Smooth muscle cell of the brain vasculature (primary cell): ENCODE data around the gene DRAP1.
A peak's percentile ranks its signal among the peaks of the same experiment; 100 is the strongest.

Experiments used
- DNase-seq: peaks from one replicate; pipeline ENCODE4 v3.0.0-alpha.2; 2012; ENCODE audit warnings: low read depth, low spot score

DRAP1 gene, protein sequence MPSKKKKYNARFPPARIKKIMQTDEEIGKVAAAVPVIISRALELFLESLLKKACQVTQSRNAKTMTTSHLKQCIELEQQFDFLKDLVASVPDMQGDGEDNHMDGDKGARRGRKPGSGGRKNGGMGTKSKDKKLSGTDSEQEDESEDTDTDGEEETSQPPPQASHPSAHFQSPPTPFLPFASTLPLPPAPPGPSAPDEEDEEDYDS

GRCh38 chr11:65919141-65919572, at the start of gene DRAP1:
Gene DRAP1, plus strand, starts transcription at chr11:65919426. Its CDS starts 76 bp downstream, at chr11:65919502.
- DNase-seq: peak; percentile 93

DNA sequence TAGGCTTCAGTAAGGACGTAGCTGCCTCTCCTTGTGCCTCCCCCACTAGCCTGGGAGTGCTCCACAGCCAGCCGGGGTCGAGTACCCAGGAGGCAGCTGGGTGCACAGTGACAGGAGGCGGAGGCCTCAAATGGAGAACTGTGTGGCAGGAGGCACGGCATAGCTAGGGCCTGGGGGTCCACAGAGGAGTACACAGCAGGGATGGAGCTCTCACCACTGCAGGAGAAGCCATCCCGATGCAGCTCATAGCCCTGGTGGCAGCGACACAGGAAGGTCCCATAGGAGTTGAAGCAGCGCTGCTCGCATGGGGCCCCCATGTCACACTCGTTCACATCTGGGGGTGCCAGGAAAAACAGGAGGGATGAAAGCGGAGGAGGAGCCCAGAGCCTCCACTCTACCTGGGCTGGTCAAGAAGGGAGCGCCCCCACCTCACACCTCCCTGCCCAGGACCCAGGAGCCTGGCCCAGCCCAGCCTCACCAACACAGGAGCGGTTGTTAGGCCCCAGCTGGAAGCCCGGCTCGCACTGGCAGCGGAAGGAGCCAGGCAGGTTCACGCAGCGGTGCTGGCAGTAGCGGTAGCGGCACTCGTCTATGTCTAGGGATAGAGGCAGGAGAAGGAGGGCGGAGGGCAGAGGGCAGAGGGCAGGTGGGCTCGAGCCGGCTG, 49.5 kb upstream of the DRAP1 start:
- no peak for DNase-seq

DNA sequence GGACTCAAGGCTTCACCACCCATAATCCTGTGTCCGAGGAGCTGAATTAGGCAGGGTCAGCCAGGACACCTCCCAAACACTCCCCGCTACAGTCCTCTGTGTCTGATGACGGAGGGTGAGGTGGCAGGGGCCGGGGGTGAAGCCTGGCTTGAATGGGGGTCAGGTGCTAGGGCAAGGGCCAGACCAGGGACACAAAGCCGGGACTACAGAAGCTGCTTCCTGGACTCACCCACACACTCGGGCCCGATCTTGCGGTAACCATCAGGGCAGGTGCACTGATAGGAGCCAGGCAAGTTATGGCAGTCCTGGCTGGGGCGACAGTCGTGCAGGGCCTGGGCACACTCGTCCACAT, 48.9 kb upstream of the DRAP1 start:
- DNase-seq: no peak

GRCh38 chr11:65870706-65871681, 48.2 kb upstream of the DRAP1 start:
- DNase-seq: no peak

DNA sequence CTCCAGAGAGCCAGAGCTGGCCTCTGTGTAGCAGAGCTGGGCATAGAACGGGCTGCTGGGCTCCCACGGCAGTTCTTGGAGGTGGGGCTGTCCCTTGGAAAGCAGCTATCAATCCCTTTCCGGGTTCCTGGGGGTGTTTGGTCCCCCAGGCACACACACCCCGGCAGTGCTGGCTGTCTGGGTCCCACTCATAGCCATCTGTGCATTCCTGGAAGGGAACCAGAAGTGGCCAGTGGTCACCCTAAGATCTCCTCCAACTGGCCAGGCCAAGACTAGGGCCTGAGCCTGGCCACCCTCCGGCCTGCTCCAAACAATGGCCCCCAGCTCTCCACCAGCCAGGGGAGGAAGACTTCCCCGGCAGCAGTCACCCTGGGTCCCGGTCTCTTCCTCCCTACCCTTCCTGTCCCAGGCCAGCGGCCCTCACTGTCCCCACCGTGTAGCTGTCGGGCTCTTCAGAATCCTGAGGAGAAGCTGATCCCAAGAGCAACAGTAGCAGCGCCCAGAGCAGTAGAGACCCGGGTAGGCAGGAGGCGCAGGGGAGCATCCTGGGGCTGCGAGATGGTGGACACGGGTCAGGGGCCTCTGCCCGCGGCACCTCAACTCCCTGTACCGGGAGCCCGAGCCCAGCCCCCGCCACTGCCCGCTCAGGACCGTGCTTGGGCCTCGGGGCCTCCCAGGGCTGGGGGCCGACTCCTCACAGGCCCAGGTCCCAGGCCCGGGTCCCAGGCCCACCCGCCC, 47.2 kb upstream of the DRAP1 start:
- no peak for DNase-seq

- DNase-seq: no peak
Measured at GRCh38 chr11:65872586-65873317, 46.5 kb upstream of the DRAP1 start, which contains the start of gene EFEMP2. Gene EFEMP2, minus strand, starts transcription at chr11:65872800. Its CDS starts 446 bp downstream, at chr11:65872354.

DNA sequence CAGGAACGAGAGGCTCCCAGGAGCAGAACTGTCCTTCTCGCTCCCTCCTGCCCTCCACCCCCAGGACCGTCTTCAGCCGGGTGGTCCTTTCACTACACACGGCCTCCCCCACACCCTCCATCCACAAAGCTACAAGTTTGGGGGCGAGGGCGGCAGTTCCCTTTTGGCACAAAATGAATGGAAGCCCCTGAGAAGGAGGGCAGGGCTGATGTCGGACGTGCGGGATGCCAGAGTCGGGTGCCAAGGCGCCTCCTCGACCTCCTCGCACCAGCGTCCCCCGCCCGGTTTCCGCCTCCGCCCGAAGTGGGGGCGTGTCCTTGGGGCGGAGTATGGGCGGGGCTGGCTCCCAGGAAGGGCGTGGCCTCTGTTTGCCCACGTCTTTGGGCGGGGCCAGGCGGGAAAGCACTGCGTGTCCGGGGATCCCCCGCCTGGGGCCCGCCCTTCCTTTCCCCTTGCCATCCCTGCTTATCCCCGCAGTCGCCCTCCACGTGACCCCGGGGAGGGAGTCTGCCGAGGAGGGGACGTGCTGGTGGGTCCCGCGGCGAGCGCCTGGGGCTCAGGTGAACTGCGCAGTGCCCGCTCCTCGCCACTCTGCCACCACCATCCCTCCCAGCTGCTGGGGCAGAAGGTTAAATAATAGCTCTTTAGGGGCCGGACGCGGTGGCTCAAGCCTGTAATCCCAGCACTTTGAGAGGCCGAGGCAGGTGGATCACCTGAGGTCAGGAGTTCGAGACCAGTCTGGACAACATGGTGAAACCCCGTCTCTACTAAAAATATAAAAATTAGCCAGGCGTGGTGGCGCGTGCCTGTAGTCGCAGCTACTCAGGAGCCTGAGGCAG, 45.7 kb upstream of the DRAP1 start:
- DNase-seq: no peak

DNA sequence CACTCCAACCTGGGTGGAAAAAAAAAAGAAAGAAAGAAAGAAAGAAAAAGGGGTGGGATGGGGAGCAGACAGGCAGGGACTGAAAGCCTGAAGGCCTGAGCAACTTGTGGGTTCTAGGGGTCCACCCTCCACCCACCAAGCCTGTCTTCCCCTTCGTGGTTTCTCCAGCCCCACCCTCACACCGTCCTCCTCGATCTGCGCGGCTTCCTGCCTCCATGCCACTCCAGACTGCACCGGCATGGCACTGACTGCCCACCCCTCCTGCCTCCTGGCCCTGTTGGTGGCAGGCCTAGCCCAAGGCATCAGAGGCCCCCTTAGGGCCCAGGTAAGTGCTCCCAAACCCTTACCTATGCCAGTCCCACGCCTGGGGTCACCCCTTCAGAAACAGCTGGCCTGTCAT, 39.6 kb upstream of the DRAP1 start, which contains the start of gene CTSW:
TSS of gene CTSW (plus strand) at position 221 of the 400 bp plus-strand sequence. CDS start at position 239, 18 bp downstream.
- no peak for DNase-seq

DNA sequence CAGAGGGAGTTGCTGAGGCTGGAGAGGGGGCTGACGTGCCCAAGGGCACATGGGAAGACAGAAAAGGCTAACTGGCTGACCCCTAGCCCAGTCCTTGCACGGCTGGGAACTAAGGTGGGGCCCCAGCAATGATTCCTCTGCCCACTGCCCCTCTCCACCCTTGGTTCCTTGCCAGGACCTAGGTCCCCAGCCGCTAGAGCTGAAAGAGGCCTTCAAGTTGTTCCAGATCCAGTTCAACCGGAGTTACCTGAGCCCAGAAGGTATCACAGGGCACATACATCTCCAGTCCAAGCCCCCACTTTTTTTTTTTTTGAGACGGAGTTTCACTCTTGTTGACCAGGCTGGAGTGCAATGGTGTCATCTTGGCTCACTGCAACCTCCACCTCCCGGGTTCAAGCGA, 39.2 kb upstream of the DRAP1 start:
- DNase-seq: no peak

- no peak for DNase-seq
Measured at GRCh38 chr11:65880844-65881421, 38.3 kb upstream of the DRAP1 start.

DNA sequence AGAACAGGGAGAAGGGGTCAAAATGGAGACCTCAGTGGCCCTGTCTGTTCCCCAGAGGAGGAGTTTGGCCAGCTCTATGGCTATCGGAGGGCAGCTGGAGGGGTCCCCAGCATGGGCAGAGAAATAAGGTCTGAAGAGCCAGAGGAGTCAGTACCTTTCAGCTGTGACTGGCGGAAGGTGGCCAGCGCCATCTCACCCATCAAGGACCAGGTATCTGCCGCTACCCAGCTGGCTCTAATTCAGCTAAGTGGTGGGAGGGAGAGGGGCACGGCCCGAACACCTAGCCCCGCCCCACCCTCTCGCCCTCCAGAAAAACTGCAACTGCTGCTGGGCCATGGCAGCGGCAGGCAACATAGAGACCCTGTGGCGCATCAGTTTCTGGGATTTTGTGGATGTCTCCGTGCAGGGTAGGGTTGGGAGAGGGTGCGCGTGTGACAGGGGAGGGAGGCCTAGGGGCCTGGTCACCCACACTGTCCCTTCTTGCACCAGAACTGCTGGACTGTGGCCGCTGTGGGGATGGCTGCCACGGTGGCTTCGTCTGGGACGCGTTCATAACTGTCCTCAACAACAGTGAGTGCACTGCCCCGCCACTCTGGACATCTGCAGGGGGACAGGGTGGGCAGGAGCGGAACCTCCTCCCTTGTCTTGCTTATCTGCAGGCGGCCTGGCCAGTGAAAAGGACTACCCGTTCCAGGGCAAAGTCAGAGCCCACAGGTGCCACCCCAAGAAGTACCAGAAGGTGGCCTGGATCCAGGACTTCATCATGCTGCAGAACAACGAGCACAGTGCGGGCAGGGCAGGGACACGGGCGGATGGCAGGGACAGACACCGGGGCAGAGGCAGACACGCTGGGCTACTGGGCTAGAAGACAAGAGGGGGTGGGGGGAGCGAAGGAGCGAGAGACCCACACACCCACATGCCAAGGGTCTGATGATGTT, 36.8 kb upstream of the DRAP1 start:
- DNase-seq: no peak

- no peak for DNase-seq
Measured at GRCh38 chr11:65883058-65883761, 36.0 kb upstream of the DRAP1 start.

GRCh38 chr11:65883786-65884715, 35.2 kb upstream of the DRAP1 start:
- DNase-seq: no peak

DNA sequence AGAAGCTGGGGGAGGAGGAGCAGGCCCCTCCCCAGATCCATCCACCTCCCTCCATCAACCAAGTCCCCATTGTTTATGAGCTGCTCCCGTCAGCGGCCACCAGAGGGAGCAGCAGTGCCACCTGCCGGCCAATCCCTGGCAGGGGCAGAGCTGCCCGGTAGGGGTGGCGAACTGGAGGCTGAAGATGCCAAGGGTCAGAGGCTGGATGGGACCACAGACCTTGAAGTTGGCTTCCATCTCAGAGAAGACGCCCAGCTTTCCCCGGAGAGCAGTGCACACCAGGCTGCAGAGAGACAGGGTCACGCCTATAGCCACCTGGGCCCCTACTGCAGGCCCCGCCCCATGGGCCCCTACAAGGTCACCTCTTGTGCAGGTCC, 34.5 kb upstream of the DRAP1 start:
- DNase-seq: no peak

- no peak for DNase-seq
Measured at GRCh38 chr11:65885231-65885630, 34.0 kb upstream of the DRAP1 start.

GRCh38 chr11:65885808-65886536, 33.3 kb upstream of the DRAP1 start:
- DNase-seq: no peak
